Measurements from ENCODE around the gene HOXD4.

- TF ChIP-seq ELF1 (IDR thresholded peaks at IDR 0.05) (no peak), POLR2AphosphoS5 (IDR thresholded peaks at IDR 0.05; ENCODE audit: low read depth, low read length) (no peak), CTCF (IDR thresholded peaks at IDR 0.05) (no peak), GABPA (IDR thresholded peaks at IDR 0.05; ENCODE audit: low read depth) (no peak), YY1 (IDR thresholded peaks at IDR 0.05; ENCODE audit: low read depth) (no peak), EP300 (IDR thresholded peaks at IDR 0.05; ENCODE audit: borderline replicate concordance in 1 of 2, low read depth in 1 of 2, low read length in 1 of 2) (no peak)
Measured at GRCh38 chr2:176202491-176202890, 51.1 kb downstream of the HOXD4 start.

Measured in SK-N-SH (cell line).